Measurements from ENCODE around the gene DCAF12. TPM values are rescaled to one million over a fixed set of nuclear protein-coding genes. Genes with fewer than 3 reads are reported as not detected.

The DCAF12 gene
- total and polyA plus RNA-seq, 2 donors (not counting 1 experiment from before 2014, with no cell fraction given), result 1.1 to 1.9 TPM

DNA sequence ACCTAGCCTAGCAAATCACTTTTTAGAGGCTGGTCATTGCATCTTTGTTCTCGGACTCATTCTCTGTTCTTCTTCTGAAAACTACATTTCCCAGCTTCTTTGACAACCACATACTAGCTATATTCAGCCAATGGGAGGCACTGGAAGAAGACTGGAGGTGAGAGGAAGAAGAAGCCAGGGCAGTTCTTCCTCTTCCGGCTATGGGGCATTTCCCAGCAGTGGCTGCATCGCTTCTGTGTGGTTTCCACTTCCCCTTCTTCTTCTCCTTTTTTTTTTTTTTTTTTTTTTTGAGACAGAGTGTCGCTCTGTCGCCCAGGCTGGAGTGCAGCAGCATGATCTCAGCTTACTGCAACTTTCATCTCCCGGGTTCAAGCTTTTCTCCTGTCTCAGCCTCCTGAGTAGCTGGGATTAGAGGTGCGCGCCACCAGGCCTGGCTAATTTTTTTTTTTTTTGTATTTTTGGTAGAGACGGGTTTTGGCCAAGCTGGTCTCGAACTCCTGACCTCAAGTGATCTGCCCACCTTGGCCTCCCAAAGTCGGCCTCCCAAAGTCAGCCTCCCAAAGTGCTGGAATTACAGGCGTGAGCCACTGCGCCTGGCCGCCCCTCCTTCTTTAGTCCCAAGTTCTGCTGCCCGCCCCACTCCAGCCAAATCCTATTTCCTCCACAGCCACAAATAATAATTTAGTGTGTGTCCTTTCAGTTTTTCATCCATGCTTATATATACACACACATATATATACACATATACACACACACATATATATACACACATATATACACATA is 45.4 kb upstream of the DCAF12 start:
- ATAC-seq (ENCODE audit: low read depth) (peak; percentile 99), DNase-seq (peak; percentile 86)
- Mint-ChIP-seq H3K9me3 (ENCODE audit: insufficient read depth) (no peaks in the 10 kb centered on the region), H3K27me3 (no peaks in the 10 kb centered on the region), H3K4me3 (peak overlapping the region; percentile 43), H3K4me1 (peaks cover 5% of the 10 kb centered on the region), H3K27ac (peak overlapping the region; percentile 12)
- intact Hi-C loops (cut with micrococcal nuclease), result loop anchor here (1.0 to 2.0 kb wide), 3 partner anchors 7 to 123 kb away; partner anchors contain the start of genes UBAP1 and UBAP2
- Histone ChIP-seq H4K20me1 (ENCODE audit: control insufficient read depth, insufficient read depth, low read length, poor library complexity, severe bottlenecking) (no peaks in the 10 kb centered on the region), H3K4me3 (ENCODE audit: control extremely low read depth in 1 of 5, extremely low read depth in 1 of 5, insufficient read depth in 1 of 5, low read depth in 2 of 5, low read length in 4 of 5) (peak overlapping the region in 1 of 5 experiments; percentile 10), H3K9me3 (ENCODE audit: control extremely low read depth in 1 of 3, control insufficient read depth in 2 of 3, insufficient read depth in 1 of 3, low read length in 2 of 3) (peaks cover 0 to 14% (median 0%) of the 10 kb centered on the region in 3 donors), H3K9ac (ENCODE audit: low read length) (no peak overlapping the region), H3K4me2 (replicated peaks; ENCODE audit: low read depth, low read length, poor library complexity, severe bottlenecking) (peak overlapping the region; percentile 56), H2AFZ (ENCODE audit: insufficient read depth, low read depth, low read length, poor library complexity, severe bottlenecking) (no peak overlapping the region), H3K79me2 (ENCODE audit: control insufficient read depth, insufficient read depth, low read length) (peaks cover 2% of the 10 kb centered on the region), H3K36me3 (replicated peaks in 1 of 2; ENCODE audit: control extremely low read depth in 1 of 2, control insufficient read depth in 1 of 2, extremely low read depth in 1 of 2, insufficient read depth in 2 of 2, low read length in 1 of 2) (no peaks in the 10 kb centered on the region), H3K27ac (ENCODE audit: low read length in 2 of 2) (no peak overlapping the region), H3K27me3 (replicated peaks in 1 of 4; ENCODE audit: control extremely low read depth in 1 of 4, control insufficient read depth in 3 of 4, insufficient read depth in 4 of 4, low read length in 3 of 4) (peaks cover 0 to 31% (median 2%) of the 10 kb centered on the region in 4 experiments), H3K4me1 (ENCODE audit: control insufficient read depth in 2 of 2, insufficient read depth in 2 of 2, low read length in 2 of 2) (peaks cover 10 to 13% of the 10 kb centered on the region in 2 donors)
- TF ChIP-seq, protein P1, sequence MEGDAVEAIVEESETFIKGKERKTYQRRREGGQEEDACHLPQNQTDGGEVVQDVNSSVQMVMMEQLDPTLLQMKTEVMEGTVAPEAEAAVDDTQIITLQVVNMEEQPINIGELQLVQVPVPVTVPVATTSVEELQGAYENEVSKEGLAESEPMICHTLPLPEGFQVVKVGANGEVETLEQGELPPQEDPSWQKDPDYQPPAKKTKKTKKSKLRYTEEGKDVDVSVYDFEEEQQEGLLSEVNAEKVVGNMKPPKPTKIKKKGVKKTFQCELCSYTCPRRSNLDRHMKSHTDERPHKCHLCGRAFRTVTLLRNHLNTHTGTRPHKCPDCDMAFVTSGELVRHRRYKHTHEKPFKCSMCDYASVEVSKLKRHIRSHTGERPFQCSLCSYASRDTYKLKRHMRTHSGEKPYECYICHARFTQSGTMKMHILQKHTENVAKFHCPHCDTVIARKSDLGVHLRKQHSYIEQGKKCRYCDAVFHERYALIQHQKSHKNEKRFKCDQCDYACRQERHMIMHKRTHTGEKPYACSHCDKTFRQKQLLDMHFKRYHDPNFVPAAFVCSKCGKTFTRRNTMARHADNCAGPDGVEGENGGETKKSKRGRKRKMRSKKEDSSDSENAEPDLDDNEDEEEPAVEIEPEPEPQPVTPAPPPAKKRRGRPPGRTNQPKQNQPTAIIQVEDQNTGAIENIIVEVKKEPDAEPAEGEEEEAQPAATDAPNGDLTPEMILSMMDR (IDR thresholded peaks at IDR 0.05), result no peak
- TF ChIP-seq EZH2 (IDR thresholded peaks at IDR 0.05; ENCODE audit: borderline replicate concordance, insufficient read depth, low read depth, low read length, poor library complexity, severe bottlenecking), result no peak
- CTCF ChIA-PET, result interaction anchor here (0.6 kb wide), 2 partner anchors 18 to 524 kb away, joined by 3 to 4 read pairs; no protein-coding TSS in a partner anchor
- 80% methylated on average over 9 of the region's 15 CpGs for WGBS (ENCODE audit: insufficient coverage)
- POLR2A ChIA-PET, result no interaction called here
